HG03442 (cell line): Measurements from ENCODE around the gene RIMBP3C.
"Not testable (repeated sequence)": the region's sequence is repeated elsewhere in the genome, so short reads cannot be mapped to it uniquely, and the experiment has no call there.

Experiments used
- ATAC-seq: cut with Tn5 transposase; IDR thresholded peaks from one replicate; pipeline ENCODE4 v1.9.1; 2021; ENCODE audit warnings: mild to moderate bottlenecking, moderate library complexity; ENCODE audit not compliant: unreplicated experiment

RIMBP3C gene

GRCh38 chr22:21551361-21551760 is at the start of gene RIMBP3C:
Gene RIMBP3C, minus strand, starts transcription at chr22:21551461. Its CDS starts 485 bp downstream, at chr22:21550976.
- not testable (repeated sequence) for ATAC-seq

GRCh38 chr22:21599053-21599893 is 48.0 kb upstream of the RIMBP3C start:
- ATAC-seq: no peak

- ATAC-seq: no peak
Measured at GRCh38 chr22:21598302-21598701, 47.0 kb upstream of the RIMBP3C start.

GRCh38 chr22:21596356-21597135 is 45.3 kb upstream of the RIMBP3C start:
- ATAC-seq: not testable (repeated sequence)

GRCh38 chr22:21594865-21595452 is 43.7 kb upstream of the RIMBP3C start:
- no peak for ATAC-seq

- ATAC-seq: no peak
Measured at GRCh38 chr22:21593406-21594232, 42.4 kb upstream of the RIMBP3C start.

- ATAC-seq: no peak
Measured at GRCh38 chr22:21592422-21592821, 41.2 kb upstream of the RIMBP3C start.

GRCh38 chr22:21591695-21592094 is 40.4 kb upstream of the RIMBP3C start:
- ATAC-seq: no peak

GRCh38 chr22:21590809-21591641 is 39.8 kb upstream of the RIMBP3C start:
- ATAC-seq: no peak

- ATAC-seq: no peak
Measured at GRCh38 chr22:21589396-21589795, 38.1 kb upstream of the RIMBP3C start.

GRCh38 chr22:21587803-21588611 is 36.7 kb upstream of the RIMBP3C start:
- ATAC-seq: peak; percentile 80

- ATAC-seq: no peak
Measured at GRCh38 chr22:21585389-21585788, 34.1 kb upstream of the RIMBP3C start.

- no peak for ATAC-seq
Measured at GRCh38 chr22:21582801-21583740, 31.8 kb upstream of the RIMBP3C start.

- ATAC-seq: not testable (repeated sequence)
Measured at GRCh38 chr22:21581009-21581713, 29.9 kb upstream of the RIMBP3C start.

GRCh38 chr22:21580623-21581007 is 29.4 kb upstream of the RIMBP3C start:
- ATAC-seq: not testable (repeated sequence)

- ATAC-seq: no peak
Measured at GRCh38 chr22:21579474-21579851, 28.2 kb upstream of the RIMBP3C start.

GRCh38 chr22:21573750-21574494 is 22.7 kb upstream of the RIMBP3C start:
- no peak for ATAC-seq
